Epidermal melanocyte (primary cell): Measurements from ENCODE around the gene ANKIB1.
"Not testable (repeated sequence)": the region's sequence is repeated elsewhere in the genome, so short reads cannot be mapped to it uniquely, and the experiment has no call there.

Source experiments
- DNase-seq: peaks from one replicate; pipeline ENCODE4 v3.0.0; 2011; ENCODE audit warnings: low spot score; ENCODE audit not compliant: insufficient read length

The ANKIB1 gene

DNA sequence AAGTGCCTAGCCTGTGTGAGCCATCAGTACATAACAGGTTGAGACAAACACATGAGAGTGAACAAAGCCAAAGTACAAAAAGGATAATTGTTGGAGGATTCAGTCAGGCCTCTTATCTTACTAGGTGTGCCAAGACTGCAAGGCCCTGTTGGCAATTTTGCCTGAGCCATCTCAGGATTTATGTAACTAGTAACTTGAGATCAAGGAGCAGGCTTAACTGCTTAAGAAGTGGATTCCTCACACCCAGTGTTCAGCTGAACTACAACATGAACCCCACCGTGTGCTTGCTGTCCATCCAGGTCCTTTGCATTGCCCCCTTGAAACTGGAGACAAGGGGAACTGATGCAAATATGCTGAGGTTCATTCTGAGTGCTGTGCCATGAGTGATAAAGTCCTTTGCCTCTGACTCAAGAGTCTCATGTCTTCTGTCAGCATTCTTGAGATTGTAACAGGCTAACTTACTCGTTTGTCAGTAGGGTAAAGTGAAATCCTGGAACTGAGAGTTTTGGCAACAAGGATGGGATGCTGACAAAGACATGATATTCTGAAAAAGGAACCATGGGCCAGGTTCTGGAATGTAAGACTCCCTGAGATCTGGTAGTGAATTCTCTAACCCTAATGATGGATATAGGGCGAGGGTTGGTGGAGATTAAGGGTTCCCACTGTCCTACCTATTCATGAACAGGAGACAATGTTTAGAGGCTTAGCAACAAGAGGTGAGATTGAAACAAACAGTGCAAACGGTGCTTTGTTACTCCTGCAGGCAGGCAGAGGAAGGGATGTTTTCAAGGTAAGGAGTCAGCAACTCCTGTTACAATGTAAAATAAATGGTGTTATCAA, 157.4 kb downstream of the ANKIB1 start:
- no peak for DNase-seq

DNA sequence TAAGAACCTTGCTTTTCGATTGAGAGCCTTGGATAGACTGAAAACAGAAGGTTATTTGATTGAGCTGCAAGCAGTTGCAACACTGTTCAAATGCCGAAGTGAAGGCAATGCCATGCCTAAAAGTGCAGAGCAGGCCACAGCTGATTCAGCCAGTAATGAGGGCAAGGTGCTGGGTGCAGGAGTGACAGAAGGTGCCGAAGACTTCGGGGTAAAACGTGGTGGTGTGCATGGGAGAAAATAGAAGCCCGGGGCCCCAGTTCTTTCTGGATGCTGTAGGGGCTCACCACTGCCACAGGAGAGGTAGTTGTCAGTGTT, 157.9 kb downstream of the ANKIB1 start:
- no peak for DNase-seq

DNA sequence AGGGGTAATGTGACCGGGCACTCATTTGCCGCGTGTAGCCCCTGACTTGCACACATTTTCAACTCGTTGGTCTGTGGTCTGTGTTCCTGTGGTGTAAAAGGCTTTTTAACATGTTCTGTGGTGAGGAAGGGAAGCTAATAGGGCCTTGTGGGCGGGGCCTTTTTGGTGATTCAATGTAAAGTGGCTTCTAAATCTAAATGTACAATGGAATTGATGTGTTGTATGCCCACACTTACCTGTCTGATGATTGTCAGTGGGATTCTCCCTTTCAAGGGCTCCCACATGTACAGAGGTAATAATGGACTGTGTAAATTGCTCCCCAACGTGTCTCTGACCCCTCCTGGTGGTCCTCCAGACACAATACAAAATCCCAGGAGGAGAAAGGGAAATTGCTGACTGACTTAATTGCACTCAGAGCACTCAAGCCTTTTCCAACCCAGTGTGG, 158.4 kb downstream of the ANKIB1 start:
- no peak for DNase-seq

DNA sequence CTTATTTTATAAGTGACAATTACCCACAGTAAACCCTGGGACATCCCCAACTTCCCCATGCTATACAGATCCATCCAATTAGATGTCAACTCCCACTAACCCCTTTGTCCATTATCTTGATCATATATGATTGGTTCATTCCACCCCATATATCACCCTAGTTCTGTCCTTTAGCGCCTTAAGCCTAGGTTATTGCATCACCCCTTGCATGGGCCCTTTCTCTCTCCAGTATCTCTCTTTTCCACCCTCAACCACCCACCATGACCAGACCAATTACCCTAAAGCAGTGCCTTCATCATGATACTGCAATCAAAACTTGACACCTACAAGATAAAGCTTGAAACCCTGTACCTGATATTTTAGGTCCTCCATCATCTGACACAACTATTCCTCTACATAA, 163.6 kb downstream of the ANKIB1 start:
- no peak for DNase-seq

DNA sequence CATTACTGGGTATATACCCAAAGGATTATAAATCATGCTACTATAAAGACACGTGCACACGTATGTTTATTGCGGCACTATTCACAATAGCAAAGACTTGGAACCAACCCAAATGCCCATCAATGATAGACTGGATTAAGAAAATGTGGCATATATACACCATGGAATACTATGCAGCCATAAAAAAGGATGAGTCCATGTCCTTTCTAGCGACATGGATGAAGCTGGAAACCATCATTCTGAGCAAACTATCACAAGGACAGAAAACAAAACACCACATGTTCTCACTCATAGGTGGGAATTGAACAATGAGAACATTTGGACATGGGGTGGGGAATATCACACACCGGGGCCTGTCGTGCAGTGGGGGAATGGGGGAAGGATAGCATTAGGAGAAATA, 164.4 kb downstream of the ANKIB1 start:
- DNase-seq: not testable (repeated sequence)

DNA sequence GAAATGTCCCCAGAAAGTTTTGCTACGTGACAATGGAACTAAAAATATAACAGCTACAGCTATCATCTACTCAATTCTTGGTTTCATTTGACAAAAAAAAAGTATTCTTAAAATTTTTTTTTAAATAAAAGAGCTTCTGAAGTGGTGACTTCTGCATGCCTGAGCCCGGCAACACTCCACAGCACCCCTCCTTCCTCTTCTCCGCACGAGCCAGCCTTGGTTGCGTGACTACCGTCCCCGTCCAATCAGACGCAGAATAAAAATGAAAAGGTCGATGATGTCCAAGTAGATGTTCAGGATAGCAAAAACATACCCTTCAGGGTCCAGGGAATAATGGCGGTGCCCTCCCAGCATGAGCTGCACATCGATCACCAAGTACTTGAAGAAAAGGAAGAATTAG, 167.0 kb downstream of the ANKIB1 start:
- no peak for DNase-seq

DNA sequence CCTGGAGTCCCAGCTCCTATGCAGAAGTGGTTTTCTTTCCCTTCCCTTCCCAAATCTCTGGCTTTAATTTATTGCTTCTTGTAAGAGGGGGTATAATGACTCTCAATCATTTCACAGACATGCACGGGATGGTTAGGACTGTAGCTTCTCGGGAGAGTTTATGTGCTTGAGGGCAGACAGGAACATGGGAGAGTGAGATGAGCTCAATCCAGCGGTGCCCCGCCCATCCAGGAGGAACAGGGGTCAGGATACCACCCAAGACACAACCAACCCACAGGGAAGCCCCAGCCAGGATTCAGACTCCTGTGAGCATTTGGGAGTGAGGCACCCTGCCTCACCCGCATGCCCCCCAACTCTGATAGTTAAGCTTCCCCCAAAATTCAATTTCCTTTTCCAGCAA, 167.8 kb downstream of the ANKIB1 start:
- no peak for DNase-seq

DNA sequence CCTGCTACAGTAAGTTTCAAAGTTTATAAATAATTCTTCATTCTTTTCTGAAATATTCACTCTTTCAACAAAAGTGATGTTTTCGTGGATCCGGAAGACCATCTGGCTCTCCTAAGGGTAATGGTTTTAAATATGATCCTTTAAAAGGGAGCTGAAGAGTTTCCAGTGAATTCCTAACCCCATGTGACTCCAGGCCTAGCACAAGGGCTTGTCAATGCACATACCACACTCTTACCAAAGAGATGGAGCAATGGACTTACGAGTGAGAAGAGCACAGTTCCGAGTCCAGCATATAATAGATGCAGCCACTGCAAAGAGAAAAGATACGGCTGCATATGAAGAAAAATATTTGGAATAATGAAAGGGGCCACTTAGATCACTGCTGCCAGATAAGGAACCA, 169.5 kb downstream of the ANKIB1 start:
- DNase-seq: no peak

DNA sequence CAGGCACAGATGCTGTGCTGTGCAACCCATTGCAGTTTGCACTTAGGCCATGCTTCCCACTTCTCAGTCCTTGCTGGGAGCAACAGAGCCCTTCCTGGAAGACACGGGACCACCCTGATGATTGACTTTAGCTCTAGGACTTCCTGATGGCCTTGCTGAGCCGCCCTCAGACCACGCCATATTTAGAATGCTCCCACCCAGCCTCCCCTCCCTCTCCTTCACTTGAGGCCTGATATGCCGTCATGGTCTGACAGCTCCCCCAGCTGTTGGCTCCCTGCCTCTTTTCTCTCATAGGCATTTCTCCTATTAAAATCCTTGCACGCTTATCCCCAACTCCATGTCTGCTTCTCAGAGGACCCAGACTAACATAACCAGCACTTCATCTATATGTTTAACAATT, 172.1 kb downstream of the ANKIB1 start:
- no peak for DNase-seq

DNA sequence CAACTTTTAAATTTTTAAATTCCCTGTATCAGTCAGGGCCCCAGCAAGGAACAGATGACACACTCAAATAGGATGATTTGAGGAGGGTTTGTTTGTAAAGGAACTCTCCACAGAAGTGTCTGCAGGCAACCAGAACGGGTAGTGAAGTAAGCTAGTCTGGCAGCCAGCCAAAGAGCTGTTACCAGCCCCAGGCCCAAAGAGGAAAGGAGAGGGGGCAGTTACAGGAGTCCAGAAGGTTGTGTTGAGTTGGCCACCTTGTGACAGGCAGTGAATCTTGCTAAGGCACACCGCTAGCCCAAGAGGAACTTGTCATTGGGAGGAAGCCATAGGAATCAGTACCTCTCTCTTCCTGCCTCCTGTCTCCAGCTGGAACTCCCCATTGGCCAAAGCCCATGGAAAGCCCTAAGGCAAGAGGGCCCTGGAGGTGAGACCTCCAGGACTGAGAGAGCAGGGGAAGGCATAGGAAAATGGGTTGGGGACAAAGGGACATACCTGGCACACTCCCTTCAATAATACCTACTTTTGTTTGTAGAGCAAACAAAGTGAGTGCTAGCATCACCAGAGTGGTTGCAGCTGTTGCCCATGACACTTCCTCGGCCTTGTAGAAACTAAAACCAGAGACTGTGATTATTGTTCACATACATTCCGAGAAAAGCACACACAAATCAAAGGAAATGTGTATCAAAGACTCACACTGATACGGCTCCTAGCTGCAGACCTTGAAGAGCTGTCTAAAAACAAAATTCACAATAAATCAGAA, 176.1 kb downstream of the ANKIB1 start:
- DNase-seq: no peak

DNA sequence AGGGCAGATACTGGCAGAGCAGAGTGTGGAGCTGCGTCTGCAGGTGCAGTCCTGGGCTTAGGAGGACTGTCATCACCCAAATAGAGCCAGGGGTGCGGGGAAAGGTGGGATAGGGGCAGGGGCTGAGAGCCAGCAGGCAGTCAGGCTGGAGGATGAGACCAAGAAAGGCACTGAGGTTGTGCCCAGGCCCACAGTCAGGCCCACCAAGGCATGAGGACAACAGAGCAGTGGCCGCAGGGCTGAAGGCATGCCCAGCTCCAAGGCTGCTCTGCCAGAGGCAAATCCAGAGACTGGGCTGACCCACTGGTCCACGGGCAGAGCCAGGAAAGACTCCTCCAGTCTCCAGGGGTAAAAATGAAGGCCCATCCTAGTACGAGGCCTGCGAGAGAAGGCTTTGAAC, 177.2 kb downstream of the ANKIB1 start:
- DNase-seq: no peak

DNA sequence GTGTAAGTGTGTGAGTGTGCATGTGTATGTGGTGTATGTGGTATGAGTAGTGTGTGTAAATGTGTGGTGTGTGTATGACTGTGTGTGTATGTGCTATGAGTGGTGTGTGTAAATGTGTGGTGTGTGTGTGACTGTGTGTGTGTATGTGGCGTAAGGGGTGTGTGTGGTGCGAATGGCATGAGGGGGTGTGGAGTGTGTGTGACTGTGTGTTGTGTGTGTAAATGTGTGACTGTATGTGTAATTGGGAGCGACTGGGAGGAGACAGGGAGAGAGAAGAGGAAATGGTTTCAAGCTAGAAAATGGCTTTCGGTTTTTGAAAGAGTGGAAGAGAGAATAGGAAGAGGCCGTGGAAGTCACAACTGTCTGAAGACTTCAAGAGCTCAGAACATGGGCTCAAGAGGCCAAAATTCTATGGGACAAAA, 177.9 kb downstream of the ANKIB1 start:
- no peak for DNase-seq

DNA sequence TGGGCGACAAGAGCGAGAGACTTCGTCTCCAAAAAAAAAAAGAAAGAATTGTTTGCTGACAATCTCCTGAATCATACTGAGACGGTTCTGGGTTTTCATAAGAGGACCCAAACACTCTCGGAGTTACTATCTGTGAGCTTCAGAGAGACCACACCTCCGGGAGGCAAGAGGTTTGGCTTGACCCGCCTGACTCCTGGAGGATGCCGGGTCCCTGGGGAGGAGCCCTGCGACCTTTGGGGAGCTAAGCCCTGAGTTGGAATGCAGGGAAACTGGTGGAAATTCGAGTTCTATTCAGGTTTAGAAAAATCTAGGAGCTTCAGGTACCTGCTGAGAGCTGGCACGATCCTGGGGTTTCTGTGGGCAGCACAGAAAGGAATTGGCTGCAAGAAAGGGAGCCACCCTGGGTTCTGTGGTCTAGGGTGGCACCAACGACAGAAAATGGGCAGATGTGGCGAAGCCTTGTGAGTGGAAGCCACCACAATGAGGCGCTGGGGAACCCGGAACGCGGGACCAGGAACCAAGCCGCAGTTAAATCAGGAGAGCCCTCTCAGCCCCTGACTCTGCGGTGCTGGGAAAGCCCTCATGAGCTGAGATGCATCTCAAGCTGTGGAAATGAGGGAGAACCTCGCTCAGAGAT, 179.7 kb downstream of the ANKIB1 start:
- DNase-seq: no peak

DNA sequence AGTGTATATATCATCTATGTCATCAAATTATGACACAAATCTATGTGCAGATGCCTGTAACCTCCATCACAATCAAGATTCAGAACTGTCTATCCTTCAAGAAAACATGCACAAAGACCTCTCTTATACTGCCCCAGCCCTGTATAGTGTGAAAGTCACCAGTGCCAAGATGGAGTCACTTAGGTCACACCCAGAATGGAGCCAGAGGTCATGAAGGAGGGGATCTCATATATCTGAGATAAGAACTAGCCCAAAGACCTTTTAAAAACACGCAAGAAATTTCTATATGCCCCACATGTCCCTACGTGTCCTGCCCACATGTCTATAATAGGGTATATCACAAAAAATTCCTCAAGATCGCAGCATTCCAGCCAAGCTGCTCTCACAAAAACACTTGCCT, 181.4 kb downstream of the ANKIB1 start:
- DNase-seq: no peak

DNA sequence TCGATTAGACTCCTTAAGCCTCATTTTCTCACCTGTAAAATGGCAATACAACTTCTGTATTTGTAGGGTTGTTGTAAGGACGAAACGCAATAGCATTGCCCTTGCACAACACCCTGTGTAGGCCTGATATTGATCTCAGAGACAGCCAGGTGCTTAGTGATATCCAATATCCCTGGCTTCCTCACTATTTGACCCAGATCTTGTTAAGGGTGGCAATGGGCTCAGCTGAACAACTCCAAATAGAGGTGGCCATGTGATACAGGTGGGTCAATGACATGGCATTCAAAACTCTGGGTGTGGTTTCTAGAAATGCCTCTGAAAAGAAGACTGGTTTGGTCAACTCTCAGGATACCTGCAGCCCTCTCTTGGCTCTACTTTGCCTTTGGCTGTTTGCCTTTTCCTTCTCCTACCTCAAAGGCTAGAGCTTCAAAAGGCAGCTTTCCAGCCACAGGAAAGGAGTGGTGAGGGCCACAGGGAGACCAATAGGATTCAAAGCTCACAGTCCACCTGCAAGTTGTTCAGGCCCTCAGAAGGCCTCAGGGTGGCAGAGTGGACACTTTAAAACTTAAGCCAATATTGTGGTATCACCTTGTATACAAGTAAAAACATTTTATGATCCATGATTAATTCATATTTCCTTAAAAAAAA, 186.6 kb downstream of the ANKIB1 start:
- DNase-seq: no peak

DNA sequence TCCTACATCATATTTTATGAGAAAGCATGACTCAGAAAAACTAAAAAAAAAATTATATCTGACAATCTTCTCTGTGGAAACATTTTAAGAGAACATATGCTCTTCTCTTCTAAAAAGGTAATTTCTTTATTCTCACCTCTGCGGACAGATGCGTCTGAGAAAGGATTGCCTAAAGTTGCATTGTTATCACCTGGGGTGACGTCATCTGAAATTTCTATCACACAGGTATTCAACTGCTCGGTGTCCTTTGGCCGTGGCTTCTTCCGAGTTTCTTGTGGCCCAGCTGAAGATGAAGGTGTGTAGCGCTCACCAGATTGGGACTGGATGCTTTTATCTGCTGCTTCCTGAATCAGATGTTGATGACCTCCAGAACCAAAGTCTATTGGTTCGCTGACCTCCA, 187.2 kb downstream of the ANKIB1 start:
- DNase-seq: no peak

DNA sequence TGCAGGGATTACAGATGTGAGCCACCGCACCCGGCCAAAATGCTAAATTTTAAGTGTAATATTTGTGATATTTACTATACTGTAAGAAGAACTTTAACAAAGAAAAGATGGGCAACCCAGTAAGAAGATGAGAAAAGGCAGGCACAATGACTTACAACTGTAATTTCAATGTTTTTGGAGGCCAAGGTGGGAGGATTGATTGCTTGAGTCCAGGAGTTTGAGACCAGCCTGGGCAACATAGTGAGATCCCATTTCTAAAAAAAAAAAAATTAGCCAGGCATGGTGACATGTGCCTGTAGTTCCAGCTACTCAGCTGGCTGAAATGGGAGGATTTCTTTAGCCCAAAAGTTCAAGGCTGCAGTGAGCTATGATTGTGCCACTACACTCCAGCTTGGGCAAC, 189.8 kb downstream of the ANKIB1 start:
- DNase-seq: no peak

DNA sequence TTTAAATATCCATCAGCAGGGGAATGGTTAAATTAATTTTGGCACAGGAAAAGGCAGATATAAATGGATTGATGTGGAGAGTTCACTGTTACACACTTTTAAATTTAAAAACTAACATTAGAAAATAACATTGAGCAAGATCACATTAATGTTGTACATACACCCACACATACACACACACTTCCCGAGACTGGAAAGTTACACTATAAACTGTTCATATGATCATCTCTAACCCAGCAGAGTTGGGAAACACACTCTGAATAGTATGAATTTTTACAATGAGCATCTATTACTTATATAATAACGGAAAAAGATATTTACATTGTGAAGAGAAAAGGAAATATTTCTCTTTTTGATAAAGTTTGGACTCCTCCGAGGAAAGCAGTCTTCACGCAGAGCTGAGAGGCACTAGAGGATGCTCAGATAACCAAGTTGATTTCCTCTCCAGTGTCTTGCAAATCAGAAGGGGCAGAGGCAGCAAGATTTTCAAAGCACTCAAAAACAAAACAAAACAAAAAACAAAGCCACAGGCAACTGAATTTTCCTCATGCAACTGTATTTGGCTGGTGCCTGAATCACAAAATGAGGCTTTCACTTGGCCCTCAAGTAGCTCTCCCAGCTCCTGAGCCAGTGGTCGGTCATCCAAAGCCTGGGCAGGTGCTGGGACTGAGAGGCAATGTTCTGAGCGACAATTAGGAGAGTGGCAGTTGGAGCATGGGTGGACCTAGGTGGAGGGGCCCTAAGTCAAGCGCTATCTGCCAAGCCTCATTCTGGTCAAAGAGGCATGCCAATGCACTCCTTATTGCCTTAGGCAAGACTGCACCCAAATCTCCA, 191.1 kb downstream of the ANKIB1 start:
- no peak for DNase-seq

DNA sequence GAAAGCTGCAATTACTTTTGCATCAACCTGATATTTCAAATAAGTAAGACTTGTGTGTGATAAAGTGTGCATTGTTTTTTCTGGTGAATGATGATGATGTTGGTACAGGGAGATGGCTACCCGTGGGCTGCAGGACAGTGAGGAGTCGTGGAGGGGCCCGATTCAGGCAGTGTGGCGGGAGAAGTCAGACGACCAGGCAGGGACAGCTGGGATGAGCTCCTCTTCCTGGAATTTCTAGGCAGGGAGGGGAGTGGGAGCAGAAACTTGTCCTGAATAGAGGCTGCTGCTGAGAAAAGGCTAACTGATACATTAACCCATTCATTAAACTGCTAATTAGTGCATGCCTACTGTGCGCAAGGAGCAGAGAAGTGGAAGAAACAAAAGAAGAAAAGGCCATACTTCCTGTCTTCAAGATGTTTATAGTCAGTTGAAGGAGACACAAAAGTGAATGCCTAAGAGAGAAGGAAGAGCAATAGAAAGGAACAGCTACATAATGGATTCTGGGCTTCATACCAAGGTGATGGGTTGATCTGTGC, 192.2 kb downstream of the ANKIB1 start:
- DNase-seq: no peak

DNA sequence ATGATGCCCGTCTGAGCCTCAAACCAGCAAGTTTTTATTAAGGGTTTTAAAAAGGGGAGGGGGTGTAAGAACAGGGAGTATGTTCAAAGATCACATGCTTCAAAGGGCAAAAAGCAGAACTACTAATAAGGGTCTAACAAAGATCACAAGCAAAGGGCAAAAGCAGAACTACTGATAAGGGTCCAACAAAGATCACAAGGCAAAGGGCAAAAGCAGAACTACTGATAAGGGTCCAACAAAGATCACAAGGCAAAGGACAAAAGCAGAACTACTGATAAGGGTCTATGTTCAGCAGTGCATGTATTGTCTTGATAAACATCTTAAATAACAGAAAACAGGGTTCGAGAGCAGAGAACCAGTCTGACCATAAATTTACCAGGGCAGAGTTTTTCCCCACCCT, 196.9 kb downstream of the ANKIB1 start:
- not testable (repeated sequence) for DNase-seq

DNA sequence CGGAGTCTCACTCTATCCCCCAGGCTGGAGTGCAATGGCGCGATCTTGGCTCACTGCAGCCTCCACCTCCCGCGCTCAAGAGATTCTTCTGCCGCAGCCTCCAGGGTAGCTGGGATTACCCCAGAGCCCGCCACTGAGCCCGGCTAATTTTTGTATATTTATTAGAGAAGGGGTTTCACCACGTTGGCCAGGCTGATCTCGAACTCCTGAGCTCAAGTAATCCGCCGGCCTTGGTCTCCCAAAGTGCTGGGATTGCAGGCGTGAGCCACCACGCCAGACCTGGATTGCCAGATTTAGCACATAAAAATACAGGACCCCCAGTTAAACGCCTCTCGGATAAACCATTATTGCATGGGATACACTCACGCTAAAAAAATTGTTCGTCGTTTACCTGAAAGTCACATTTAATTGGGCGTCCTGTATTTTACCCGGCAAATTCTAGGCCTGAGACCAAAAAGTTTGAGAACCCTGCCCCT, 201.1 kb downstream of the ANKIB1 start:
- no peak for DNase-seq
